Stimulated activated CD4-positive, alpha-beta T cell treated with anti-CD3 and anti-CD28 coated beads, TNF-alpha, amount 100 ng/mL, for 48 hours (primary cell): ENCODE results near the gene RPL7L1.
A peak's percentile ranks its signal among the peaks of the same experiment; 100 is the strongest.
"Not testable (repeated sequence)": the region's sequence is repeated elsewhere in the genome, so short reads cannot be mapped to it uniquely, and the experiment has no call there.

Experiments used
- DNase-seq, 3 donors: peaks; one replicate each; pipeline ENCODE4 v3.0.0-alpha.2; 2020; ENCODE audit warnings: low read depth in 3 of 3

RPL7L1 gene

DNA sequence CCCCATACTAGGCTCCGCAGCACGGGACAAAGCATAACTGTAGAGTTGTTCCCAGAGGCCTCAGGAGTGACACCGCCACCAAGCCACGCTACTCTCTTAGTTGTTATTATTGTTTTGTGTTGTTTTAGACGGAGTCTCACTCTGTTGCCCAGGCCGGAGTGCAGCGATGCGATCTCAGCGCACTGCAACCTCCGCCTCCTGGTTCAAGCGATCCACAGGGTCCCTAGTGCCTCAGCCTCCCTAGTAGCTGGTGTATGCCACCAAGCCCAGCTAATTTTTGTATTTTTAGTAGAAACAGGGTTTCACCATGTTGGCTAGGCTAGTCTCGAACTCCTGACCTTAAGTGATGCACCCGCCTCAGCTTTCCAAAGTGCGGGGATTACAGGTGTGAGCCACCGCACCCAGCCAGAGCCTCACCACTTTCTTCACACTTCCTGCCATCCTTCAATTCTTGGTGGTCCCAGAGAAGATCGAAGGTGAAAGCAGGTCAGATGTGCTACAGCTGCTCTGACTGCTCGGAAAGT lies 11.8 kb downstream of the RPL7L1 start:
- DNase-seq: no peak

DNA sequence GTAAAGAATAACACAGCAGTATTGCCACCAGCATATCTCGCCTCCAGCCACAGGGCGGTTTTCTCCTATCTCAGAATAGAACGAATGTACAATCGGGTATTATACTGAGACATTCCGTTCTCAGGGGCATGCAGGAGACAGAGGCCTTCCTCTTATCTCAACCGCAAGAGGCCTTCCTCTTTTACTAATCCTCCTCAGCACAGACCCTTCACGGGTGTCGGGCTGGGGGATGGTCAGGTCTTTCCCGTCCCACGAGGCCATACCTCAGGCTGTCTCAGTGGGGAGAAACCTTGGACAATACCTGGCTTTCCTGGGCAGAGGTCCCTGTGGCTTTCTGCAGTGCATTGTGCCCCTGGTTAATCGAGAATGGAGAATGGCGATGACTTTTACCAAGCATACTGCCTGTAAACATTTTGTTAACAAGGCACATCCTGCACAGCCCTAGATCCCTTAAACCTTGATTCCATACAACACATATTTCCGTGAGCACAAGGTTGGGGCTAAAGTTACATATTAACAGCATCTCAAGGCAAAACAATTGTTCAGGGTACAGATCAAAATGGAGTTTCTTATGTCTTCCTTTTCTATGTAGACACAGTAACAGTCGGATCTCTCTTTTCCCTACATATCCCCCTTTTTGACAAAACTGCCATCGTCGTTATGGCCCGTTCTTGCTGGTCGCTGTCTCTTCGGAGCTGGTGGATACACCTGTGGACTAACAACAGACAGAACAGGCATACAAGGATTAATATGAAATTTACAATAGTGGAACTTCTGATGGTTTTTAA lies 14.8 kb downstream of the RPL7L1 start:
- DNase-seq: not testable (repeated sequence)

GRCh38 chr6:42896178-42896719 lies 16.8 kb downstream of the RPL7L1 start:
- DNase-seq: no peak

- peak; percentile 27 to 59 (median 57) for DNase-seq
Observed at GRCh38 chr6:42898891-42899361, 19.5 kb downstream of the RPL7L1 start.

DNA sequence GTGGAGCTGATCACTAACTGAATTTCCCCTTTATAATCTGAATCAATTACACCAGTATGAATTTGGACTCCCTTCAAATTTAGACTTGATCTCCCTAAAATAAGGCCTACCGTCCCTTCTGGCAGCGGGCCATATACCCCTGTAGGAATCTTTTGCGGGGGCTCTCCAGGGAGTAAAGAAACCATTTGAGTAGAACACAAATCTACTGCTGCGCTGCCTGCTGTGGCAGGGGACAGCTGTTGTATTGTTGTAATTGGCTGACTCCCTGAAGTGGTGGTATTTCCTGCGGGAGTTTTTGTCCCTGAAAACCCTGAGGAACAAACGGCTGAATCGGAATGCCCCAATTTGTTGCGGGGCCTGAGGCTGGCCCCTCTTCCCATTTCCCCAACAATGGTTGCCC lies 20.5 kb downstream of the RPL7L1 start:
- DNase-seq: no peak

- peak; percentile 45 to 61 (median 49) for DNase-seq
Observed at GRCh38 chr6:42901538-42901957, 22.1 kb downstream of the RPL7L1 start.

GRCh38 chr6:42902429-42903263 lies 23.2 kb downstream of the RPL7L1 start:
- DNase-seq: not testable (repeated sequence)

DNA sequence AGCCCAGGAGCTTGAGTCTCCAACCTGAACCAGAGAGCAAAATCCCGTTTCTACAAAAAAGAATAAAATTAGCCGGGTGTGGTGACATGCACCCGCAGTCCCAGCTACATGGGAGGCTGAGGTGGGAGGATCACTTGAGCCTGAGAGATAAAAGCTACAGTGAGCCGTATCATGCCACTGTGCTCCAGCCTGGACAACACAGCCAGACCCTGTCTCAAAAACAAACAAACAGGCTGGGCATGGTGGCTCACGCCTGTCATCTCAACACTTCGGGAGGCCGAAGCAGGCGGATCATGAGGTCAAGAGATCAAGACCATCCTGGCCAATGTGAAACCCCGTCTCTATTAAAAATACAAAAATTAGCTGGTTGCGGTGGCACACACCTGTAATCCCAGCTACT lies 25.1 kb downstream of the RPL7L1 start:
- no peak for DNase-seq

DNA sequence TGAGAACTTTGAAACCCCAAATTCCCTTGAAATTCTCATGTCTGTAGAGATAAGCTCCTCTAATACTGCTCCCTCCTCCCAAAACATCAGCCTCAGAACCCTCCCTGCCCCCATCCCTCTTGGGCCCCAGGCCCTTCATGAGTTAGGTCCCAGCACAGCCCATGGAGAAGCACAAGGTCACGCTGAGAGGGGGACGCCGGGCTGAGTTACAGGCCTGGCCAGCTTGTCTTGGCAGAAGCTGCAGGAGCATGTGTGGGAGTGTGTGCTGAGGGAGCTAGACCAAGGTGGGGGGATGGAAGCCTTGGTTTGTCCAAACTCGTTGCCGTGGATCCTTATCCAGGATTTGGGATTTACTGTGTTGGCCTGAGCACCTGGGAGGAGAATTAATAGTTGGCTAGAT lies 27.9 kb downstream of the RPL7L1 start:
- DNase-seq: no peak

DNA sequence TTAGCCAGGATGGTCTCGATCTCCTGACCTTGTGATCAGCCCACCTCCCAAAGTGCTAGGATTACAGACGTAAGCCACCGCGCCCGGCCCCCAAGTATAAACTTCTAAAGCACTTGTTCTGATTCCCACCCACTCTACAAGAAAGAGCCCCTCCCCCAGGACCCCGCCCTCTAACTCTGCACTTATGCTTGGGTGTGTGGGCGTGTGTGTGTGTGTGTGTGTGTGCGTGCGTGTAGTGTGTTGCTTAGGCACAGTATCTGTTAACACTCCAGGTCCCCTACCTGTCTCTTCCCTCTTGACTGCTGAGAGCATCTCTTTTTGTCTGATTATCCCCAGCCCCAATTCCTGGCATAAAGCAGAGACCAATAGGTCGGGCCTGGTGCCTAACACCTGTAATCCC lies 30.4 kb downstream of the RPL7L1 start:
- no peak for DNase-seq

DNA sequence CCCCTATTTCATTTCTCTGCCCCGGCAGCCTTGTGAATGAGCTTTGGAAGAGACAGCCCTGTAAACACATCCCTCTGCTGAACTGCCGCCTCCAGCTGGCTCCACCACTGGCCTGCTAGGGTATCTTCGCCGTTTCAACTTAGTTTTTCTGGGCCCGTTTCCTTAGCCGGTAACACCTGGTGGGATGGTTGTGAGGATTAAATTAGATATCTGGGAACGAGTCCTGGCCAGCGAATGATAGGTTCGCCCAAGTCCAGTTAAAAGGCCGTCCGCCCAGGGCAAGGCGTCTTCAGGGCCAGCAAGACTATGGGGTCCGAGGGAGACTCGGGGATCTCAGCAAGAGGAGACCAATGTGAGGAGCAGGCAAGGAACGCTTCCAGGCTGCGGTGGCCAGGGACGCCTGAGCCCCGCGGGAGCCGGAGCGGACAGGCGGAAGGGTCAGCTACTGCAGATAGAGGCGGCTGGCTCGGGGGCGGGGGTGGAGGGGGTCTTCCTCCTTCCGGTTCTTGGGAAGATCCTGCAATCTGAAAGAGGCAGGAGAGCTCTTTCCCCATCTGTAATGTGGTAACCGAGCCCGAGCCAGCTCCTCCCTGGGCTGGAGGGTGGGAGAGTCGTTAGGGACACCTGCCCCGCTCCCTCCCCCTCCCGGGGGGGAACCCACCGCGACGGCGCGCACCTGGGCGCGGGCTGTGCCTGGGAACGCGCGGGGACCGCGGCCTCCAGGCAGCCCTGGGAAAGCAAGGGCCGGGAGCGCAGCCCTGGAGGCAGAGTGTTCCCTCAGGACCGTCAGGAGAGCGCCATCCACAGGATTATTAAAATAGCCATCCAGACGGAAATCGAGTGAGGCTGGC lies 32.0 kb downstream of the RPL7L1 start:
- no peak for DNase-seq

GRCh38 chr6:42914546-42914945 lies 35.1 kb downstream of the RPL7L1 start:
- DNase-seq: no peak

DNA sequence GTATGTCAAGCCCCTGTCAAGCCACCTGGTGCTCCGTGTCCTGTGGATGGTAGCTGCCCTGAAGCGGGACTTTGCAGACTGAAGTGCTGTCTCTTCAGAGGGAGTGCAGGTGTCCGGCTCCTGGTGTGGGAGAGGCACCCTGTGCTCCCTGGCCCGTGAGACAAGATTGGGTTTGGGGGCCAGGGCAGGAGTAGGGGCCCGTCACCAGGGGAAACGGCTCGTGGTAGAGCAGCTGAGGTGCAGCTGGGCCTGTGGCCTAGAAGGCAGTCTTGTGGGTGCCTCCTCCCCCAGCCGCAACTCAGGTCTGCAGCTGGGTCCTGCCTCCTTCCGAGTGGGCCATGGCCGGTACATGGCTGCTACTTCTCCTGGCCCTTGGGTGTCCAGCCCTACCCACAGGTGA lies 36.3 kb downstream of the RPL7L1 start, which contains the start of gene PTCRA:
TSS of gene PTCRA (plus strand) at position 322 of the 400 bp plus-strand sequence. CDS start at position 339, 17 bp downstream.
- DNase-seq: no peak

GRCh38 chr6:42916288-42916687 lies 36.9 kb downstream of the RPL7L1 start:
- DNase-seq: no peak

DNA sequence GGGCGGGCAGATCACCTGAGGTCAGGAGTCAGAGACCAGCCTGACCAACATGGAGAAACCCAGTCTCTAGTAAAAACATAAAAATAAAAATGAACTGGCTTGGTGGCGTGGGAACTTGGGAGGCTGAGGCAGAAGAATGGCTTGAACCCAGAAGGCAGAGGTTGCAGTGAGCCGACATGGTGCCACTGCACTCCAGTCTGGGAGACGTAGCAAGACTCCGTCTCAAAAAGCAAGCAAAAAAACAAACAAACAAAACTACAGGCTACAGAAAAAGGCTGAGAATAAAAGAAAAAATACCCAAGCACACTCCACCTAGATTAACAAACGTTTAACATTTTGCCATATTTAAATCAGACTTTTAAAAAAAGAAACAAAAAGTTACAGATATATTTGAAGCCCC lies 42.4 kb downstream of the RPL7L1 start:
- DNase-seq: no peak

- no peak for DNase-seq
Observed at GRCh38 chr6:42923666-42924065, 44.2 kb downstream of the RPL7L1 start.

DNA sequence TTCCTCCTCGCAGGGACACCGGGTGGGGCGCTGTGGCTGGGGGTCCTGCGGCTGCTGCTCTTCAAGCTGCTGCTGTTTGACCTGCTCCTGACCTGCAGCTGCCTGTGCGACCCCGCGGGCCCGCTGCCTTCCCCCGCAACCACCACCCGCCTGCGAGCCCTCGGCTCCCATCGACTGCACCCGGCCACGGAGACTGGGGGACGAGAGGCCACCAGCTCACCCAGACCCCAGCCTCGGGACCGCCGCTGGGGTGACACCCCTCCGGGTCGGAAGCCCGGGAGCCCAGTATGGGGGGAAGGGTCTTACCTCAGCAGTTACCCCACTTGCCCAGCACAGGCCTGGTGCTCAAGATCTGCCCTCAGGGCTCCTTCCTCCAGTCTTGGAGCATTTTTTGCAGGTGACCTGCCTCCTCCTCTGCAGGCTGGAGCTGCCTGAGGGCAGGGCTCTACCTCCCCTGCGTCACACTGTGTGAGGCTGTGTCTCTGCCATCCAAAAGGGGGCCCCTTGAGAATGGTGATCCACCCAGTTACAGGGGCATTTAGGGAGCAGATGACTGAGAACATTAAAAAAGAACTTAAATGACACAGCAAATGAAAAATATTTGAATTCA lies 45.9 kb downstream of the RPL7L1 start:
- no peak for DNase-seq

- peak; percentile 85 to 95 (median 86) for DNase-seq
Observed at GRCh38 chr6:42928986-42929820, 49.8 kb downstream of the RPL7L1 start, which contains the start of gene CNPY3. TSS of gene CNPY3 (plus strand) at chr6:42929480. CDS start at chr6:42929571, 91 bp downstream.

GRCh38 chr6:42929821-42930360 lies 50.5 kb downstream of the RPL7L1 start:
- DNase-seq: peak; percentile 29 to 51 (median 34)
